ENCODE measurements around the gene BNC1.
"Not testable (repeated sequence)": the region's sequence is repeated elsewhere in the genome, so short reads cannot be mapped to it uniquely, and the experiment has no call there.

BNC1 gene

DNA sequence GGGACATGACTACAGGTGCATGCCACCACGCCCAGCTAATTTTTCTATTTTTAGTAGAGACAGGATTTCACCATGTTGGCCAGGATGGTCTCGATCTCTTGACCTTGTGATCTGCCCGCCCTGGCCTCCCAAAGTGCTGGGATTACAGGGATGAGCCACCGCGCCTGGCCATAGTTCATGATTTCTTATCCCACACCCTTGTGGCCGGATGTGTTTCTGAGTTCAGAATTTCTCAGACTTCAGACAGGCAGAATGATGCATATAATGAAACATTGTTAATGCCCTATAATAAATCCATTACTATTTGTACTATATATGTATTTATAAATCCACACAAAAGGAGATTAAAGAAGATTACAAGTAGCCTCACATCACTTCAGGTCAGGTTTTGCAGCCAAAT is 22.3 kb downstream of the BNC1 start:
- DNase-seq (ENCODE audit: extremely low read depth in 1 of 2, low read depth in 1 of 2) = not testable (repeated sequence)

- DNase-seq (ENCODE audit: extremely low read depth in 1 of 2, low read depth in 1 of 2) = no peak
Measured at GRCh38 chr15:83250781-83251180, 33.7 kb downstream of the BNC1 start.

GRCh38 chr15:83249030-83249343 is 35.5 kb downstream of the BNC1 start:
- DNase-seq (ENCODE audit: extremely low read depth in 1 of 2, low read depth in 1 of 2) = no peak

- no peak for DNase-seq (ENCODE audit: extremely low read depth in 1 of 2, low read depth in 1 of 2)
Measured at GRCh38 chr15:83248151-83249029, 36.1 kb downstream of the BNC1 start.

- no peak for DNase-seq (ENCODE audit: extremely low read depth in 1 of 2, low read depth in 1 of 2)
Measured at GRCh38 chr15:83243634-83244033, 40.8 kb downstream of the BNC1 start.

DNA sequence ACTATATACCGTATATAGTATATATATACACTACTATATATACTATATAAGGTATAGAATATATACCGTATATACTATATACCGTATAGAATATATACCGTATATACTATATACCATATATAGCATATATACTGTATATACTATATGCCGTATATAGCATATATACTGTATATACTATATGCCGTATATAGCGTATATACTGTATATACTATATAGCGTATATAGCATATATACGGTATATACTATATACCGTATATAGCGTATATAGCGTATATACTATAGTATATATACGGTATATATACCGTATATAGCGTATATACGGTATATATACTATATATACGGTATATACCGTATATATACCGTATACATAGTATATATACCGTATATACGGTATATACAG is 54.2 kb downstream of the BNC1 start:
- no peak for DNase-seq (ENCODE audit: extremely low read depth in 1 of 2, low read depth in 1 of 2)

DNA sequence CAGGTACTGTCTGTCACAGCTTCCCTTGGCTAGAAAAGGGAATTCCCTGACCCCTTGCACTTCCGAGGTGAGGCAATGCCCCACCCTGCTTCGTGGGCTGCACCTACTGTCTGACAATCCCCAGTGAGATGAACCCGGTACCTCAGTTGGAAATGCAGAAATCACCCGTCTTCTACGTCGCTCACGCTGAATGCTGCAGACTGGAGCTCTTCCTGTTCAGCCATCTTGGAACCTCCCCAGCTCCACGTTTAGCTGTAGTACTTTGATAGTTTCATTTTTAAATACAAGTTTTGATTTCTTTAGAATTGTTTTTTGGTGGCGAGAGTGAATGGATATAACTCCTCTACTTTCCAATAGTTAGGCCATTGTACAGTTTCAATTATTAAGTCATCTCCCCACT is 59.0 kb downstream of the BNC1 start:
- no peak for DNase-seq (ENCODE audit: extremely low read depth in 1 of 2, low read depth in 1 of 2)

DNA sequence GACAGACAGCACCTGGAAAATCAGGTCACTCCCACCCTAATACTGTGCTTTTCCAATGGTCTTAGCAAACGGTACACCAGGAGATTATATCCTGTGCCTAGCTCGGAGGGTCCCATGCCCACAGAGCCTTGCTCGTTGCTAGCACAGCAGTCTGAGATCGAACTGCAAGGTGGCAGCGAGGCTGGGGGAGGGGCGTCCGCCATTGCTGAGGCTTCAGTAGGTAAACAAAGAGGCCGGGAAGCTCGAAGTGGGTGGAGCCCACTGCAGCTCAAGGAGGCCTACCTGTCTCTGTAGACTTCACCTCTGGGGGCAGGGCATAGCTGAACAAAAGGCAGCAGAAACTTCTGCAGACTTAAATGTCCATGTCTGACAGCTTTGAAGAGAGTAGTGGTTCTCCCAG is 62.7 kb downstream of the BNC1 start:
- DNase-seq (ENCODE audit: extremely low read depth in 1 of 2, low read depth in 1 of 2) = not testable (repeated sequence)

- no peak for DNase-seq (ENCODE audit: extremely low read depth in 1 of 2, low read depth in 1 of 2)
Measured at GRCh38 chr15:83219026-83219425, 65.4 kb downstream of the BNC1 start.

DNA sequence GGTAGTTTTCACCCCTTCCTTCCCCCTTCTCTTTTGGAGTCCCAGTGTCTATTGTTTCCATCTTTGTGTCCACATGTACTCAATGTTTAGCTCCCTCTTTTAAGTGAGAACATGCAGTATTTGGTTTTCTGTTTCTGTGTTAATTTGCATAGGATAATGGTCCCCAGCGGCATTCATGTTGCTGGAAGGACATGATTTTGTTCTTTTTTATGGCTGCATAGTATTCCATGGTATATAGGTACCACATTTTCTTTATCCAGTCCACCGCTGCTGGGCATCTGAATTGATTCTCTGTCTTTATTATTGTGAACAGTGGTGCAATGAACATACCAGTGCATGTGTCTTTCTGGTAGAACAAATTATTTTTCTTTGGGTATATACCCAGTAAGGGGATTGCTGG is 69.2 kb downstream of the BNC1 start:
- DNase-seq (ENCODE audit: extremely low read depth in 1 of 2, low read depth in 1 of 2) = no peak

DNA sequence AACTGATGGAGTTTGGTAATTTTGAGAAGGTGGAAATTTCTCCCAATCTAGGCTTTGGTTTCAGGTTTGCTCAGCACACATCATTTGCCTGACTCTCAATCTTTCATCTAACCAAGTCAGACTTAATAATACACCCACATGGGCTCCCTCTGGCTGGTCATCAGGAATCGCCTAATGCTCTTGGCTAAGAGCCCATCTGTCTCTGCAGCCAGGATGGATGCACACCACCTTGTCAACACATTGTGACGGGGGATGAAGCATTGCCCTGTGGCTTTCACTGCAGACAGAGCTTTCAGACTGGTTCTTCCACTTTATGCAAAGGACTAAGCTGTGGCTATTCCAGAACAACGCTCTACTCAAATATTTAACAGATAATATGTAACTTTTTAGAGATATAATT is 73.8 kb downstream of the BNC1 start:
- no peak for DNase-seq (ENCODE audit: extremely low read depth in 1 of 2, low read depth in 1 of 2)

- DNase-seq (ENCODE audit: extremely low read depth in 1 of 2, low read depth in 1 of 2) = no peak
Measured at GRCh38 chr15:83209333-83209732, 75.1 kb downstream of the BNC1 start.

- DNase-seq (ENCODE audit: extremely low read depth in 1 of 2, low read depth in 1 of 2) = no peak
Measured at GRCh38 chr15:83208367-83208661, 76.2 kb downstream of the BNC1 start.

DNA sequence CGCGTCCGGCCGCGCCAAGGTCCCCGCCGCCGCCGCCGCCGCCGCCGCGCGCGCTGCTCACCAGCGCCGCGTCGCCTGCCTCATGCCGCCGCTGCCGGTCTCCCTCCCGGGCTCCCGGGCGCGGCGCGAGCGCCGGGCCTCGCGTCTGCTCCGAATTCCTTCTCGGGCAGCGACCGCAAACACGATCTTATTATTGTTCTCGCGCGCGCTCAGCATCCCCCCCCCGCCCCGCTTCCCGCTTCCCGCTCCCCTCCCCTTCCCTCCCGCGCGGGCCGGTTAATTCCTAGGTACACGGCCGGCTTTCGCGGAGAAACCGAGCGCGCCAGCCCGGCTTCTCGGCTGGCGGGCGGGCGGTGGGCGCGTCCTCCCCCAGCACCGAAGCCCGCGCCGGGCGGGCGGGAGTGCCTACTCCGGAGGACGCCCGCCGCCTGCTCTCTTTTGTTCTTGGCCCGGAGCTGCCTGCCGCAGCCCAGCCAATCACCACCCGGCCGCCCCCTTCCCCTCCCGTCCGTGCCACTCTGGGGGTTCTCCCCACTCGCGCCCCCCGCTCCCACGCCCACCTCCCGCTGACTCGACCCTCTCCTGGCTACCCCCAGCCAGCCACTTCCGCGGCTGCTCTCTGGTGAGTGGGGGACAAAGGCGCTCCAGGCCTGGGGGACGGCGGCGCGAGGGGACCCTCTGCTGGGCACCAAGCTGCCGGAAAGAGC is 76.7 kb downstream of the BNC1 start, which contains the start of gene HDGFL3:
Gene HDGFL3 (minus strand): TSS at position 164 of the 707 bp plus-strand sequence. CDS start 409 bp downstream, outside the sequence.
- DNase-seq (ENCODE audit: extremely low read depth in 1 of 2, low read depth in 1 of 2) = no peak

GRCh38 chr15:83207009-83207659 is 77.3 kb downstream of the BNC1 start:
- DNase-seq (ENCODE audit: extremely low read depth in 1 of 2, low read depth in 1 of 2) = no peak

DNA sequence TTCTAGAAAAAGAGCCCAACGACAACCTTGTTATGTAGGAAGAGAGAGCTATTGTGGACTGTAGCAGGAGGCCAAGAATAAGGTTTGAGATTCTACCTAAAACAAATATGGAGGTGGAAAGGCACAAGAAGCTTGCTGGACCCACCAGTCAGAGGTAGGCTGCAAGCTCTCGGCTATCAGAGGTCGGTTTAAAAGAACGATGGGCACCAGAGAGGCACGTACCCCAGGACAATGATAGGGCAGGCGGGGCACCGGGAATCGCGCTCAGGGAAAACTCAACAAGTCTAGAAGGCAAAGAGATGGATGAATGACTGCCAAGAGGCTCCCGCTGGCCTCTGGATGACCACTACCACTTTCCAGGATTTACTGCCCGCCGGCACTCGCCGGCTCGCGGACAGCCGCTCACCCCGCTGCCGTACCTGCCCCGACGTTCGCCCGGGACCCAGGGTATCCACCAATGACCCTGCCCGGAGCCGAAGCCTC is 77.9 kb downstream of the BNC1 start:
- no peak for DNase-seq (ENCODE audit: extremely low read depth in 1 of 2, low read depth in 1 of 2)

Measured in stimulated activated CD8-positive, alpha-beta memory T cell treated with anti-CD3 and anti-CD28 coated beads, Interleukin-7, amount 100 ng/mL, for 48 hours (primary cell).